Measurements from ENCODE around the gene TBX2. TPM values are rescaled to one million over a fixed set of nuclear protein-coding genes. Genes with fewer than 3 reads are reported as not detected.
"Not testable (repeated sequence)": the region's sequence is repeated elsewhere in the genome, so short reads cannot be mapped to it uniquely, and the experiment has no call there.

Gene TBX2
- total RNA-seq, 1 donor from 2014 or later: 1.1 TPM

DNA sequence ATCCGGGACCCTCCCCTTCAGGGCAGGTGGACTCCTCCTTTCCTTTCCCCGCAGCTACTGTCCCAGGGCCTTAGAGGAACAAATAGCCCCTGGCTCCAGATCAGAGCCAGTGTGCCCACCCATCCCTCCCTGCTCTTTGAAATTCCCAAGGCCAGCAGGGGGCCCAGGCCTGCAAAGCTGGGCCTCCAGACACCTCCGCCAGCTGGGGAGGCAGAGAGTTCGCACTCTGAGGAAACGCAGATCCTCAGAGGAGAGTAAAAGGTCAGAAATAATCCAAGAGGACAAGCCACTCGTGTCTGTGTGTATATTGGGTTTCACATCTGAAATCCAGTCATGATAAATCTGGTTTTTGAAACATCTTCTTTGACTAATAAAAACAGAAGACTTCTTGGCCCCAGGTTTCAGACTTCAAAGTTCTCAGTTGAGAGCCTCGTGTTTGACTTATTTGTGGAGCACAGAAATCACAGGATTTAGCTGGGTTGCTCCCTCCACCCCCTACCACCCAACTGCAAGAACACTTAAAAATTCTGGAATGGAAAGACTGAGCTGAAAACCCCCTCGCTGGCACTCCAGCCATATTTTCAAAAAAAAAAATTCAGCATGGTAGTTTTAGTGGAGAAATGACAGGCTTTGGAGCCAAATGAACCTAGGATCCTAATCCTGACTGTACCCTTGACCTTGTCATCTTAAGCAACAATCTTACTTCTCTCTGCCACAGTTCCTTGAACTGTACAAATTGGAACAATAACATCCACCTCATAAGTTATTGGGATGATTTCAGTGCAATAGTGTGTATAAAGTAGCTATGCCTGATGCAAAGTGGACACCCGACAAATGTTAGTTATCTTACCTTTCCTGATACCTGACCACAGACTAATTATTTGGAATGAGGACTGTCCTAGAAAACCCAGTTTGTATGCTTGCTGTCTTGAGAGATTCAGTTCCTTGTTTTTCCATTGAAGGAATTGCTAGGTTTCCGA, 44.5 kb upstream of the TBX2 start:
- no peaks in the 10 kb centered on the region for H3K36me3 Mint-ChIP-seq (ENCODE audit: insufficient read depth)
- no peak overlapping the region for H3K27ac Mint-ChIP-seq
- no peaks in the 10 kb centered on the region for H3K9me3 Mint-ChIP-seq (ENCODE audit: low read depth)
- TF ChIP-seq CTCF (IDR thresholded peaks at IDR 0.05; ENCODE audit: unreplicated experiment): peak; percentile 12
- H3K4me1 Mint-ChIP-seq (ENCODE audit: low read depth): peaks cover 8% of the 10 kb centered on the region
- no peak for DNase-seq (ENCODE audit: low spot score, unreplicated experiment)
- peaks cover 6% of the 10 kb centered on the region for H3K27me3 Mint-ChIP-seq
- H3K4me3 Mint-ChIP-seq (ENCODE audit: low read depth): no peak overlapping the region

- not testable (repeated sequence) for H3K4me1 Mint-ChIP-seq (ENCODE audit: low read depth); H3K9me3 Mint-ChIP-seq (ENCODE audit: low read depth); H3K27me3 Mint-ChIP-seq; H3K27ac Mint-ChIP-seq; H3K4me3 Mint-ChIP-seq (ENCODE audit: low read depth); H3K36me3 Mint-ChIP-seq (ENCODE audit: insufficient read depth); DNase-seq (ENCODE audit: low spot score, unreplicated experiment)
These were observed 42.6 kb upstream of the TBX2 start for GRCh38 chr17:61357061-61357460.

DNA sequence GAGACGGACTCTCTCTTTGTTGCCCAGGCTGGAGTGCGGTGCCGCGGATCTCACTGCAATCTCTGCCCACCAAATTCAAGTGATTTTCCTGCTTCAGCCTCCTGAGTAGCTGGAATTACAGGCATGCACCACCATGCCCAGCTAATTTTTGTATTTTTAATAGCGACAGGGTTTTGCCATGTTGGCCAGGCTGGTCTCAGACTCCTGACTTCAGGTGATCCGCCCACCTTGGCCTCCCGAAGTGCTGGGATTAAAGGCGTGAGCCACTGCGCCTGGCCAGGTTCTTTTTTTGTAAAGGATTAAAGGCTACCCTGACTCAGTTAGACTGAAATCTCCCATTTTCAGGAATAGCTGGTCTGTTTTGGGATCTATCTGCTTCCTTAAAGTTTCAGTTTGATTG, 40.1 kb upstream of the TBX2 start:
- DNase-seq (ENCODE audit: low spot score, unreplicated experiment); H3K4me3 Mint-ChIP-seq (ENCODE audit: low read depth); H3K4me1 Mint-ChIP-seq (ENCODE audit: low read depth); H3K9me3 Mint-ChIP-seq (ENCODE audit: low read depth); H3K27ac Mint-ChIP-seq; H3K36me3 Mint-ChIP-seq (ENCODE audit: insufficient read depth): not testable (repeated sequence)
- H3K27me3 Mint-ChIP-seq: peaks cover 17% of the 10 kb centered on the region

- TF ChIP-seq CTCF (IDR thresholded peaks at IDR 0.05; ENCODE audit: unreplicated experiment): no peak
- Mint-ChIP-seq H3K9me3 (ENCODE audit: low read depth) (no peaks in the 10 kb centered on the region), H3K27ac (no peak overlapping the region), H3K4me1 (ENCODE audit: low read depth) (peaks cover 8% of the 10 kb centered on the region), H3K36me3 (ENCODE audit: insufficient read depth) (no peaks in the 10 kb centered on the region), H3K27me3 (peaks cover 17% of the 10 kb centered on the region), H3K4me3 (ENCODE audit: low read depth) (no peak overlapping the region)
- DNase-seq (ENCODE audit: low spot score, unreplicated experiment): no peak
These were observed 39.2 kb upstream of the TBX2 start for GRCh38 chr17:61360318-61360943.

DNA sequence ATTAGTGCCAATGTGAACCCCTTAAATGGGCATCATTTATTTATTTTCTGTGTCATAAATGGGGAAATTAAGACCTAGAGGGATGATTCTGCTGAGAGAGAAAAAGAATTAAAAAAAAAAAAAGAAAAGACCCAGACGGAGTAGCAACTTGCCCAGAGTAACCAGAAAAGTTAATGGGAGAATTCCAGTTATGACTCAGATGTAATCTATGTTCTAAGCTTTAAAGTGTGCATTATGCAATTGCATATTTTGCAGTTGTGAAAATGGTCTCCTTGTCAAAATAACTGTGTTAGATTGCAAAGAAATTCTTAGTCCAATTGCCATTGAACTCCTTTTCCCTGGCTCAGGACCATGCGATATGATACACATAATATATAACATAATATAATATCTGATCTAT, 38.6 kb upstream of the TBX2 start:
- Mint-ChIP-seq H3K36me3 (ENCODE audit: insufficient read depth) (no peaks in the 10 kb centered on the region), H3K4me3 (ENCODE audit: low read depth) (no peak overlapping the region)

More for the DNA sequence above, 38.6 kb upstream of the TBX2 start:
- Mint-ChIP-seq H3K4me1 (ENCODE audit: low read depth) (peaks cover 14% of the 10 kb centered on the region), H3K27me3 (peaks cover 21% of the 10 kb centered on the region), H3K9me3 (ENCODE audit: low read depth) (no peaks in the 10 kb centered on the region), H3K27ac (no peak overlapping the region)
- DNase-seq (ENCODE audit: low spot score, unreplicated experiment): no peak
- no peak for TF ChIP-seq CTCF (IDR thresholded peaks at IDR 0.05; ENCODE audit: unreplicated experiment)

All from progenitor cell of endocrine pancreas (in vitro differentiated cells).